Activated CD8-positive, alpha-beta memory T cell treated with anti-CD3 and anti-CD28 coated beads for 36 hours (primary cell): Measurements from ENCODE around the gene NSUN3. TPM values are rescaled to one million over a fixed set of nuclear protein-coding genes. Genes with fewer than 3 reads are reported as not detected.
"Not testable (repeated sequence)": the region's sequence is repeated elsewhere in the genome, so short reads cannot be mapped to it uniquely, and the experiment has no call there.

Experiments
- CTCF ChIA-PET: fragments of 350-600 bp; sonication (Branson Sonifier 250); formaldehyde crosslinking; loops from one replicate; lab custom pipeline; 2021; ENCODE audit warnings: antibody characterized with exemption; lab: Charles Lee
- POLR2A ChIA-PET: fragments of 350-600 bp; sonication (Branson Sonifier 250); formaldehyde crosslinking; loops from one replicate; lab custom pipeline; 2021; ENCODE audit warnings: antibody characterized with exemption; lab: Charles Lee
- total RNA-seq, 2 experiments: library from RNA; stranded (reverse); gene quantifications; one replicate each; pipeline ENCODE4 v1.2.3, GENCODE V29; 2021

Gene NSUN3
- 10 to 100 TPM; 13.2 to 14.0 TPM for total RNA-seq

DNA sequence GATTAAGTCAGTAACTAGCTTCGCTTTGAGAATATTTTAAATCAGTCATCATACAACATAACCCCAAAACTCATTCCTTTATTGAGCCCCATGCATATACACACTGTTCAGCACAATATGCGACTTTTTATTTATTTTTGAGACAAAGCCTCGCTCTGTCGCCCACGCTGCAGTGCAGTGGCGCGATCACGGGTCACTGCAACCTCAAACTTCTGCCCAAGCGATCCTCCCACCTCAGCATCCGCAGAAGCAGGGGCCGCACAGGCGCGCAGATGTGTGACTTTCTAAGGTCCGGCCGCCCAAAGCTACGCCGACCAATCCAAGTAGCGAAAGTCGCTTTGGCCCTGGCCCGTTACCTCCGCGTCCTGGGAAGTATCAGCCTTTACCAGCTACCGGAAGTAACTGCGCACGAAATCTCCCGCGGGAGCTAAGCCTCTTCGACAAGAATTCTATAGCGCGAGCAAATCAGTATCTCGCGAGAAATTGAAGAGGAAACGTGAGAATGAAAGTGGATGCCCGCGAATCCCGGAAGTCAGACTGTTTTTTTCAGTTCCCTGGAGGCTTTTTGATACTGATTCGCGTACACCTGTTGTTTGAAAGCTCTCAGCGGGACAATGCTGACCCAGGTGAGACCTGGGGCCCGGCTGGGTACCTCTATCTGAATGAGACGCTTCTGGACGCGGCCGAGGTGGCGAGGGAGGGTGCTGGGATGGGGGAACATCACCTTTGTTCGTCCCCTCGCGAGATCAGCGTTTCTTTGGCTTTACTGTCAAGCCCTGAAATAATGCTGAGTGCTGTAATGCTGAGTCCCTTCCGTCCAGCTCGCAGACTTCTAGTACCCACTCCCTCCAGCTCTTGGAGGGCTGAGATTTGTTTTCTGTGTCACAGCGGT lies at the start of gene NSUN3, which contains the start of gene DHFR2:
Gene NSUN3, plus strand, starts transcription at position 549 of the 892 bp plus-strand sequence. Its CDS starts 66 bp downstream, at position 615.
Gene DHFR2, minus strand, starts transcription at position 404 of the 892 bp plus-strand sequence. CDS start 1,405 bp downstream, outside the sequence.
- POLR2A ChIA-PET: interaction anchor here (0.7 to 1.5 kb wide), 5 partner anchors 51 to 89 kb away, joined by 3 to 6 read pairs (median 3); partner anchors contain the start of genes ARL13B and PROS1

GRCh38 chr3:94015025-94015424 lies 47.8 kb upstream of the NSUN3 start:
- CTCF ChIA-PET: no interaction called here
- POLR2A ChIA-PET: no interaction called here

More for the DNA sequence above, at the start of gene NSUN3, which contains the start of gene DHFR2:
- CTCF ChIA-PET: interaction anchor here (0.5 to 1.4 kb wide), 5 partner anchors 12 to 105 kb away, joined by 3 to 4 read pairs (median 4); no protein-coding TSS in a partner anchor

DNA sequence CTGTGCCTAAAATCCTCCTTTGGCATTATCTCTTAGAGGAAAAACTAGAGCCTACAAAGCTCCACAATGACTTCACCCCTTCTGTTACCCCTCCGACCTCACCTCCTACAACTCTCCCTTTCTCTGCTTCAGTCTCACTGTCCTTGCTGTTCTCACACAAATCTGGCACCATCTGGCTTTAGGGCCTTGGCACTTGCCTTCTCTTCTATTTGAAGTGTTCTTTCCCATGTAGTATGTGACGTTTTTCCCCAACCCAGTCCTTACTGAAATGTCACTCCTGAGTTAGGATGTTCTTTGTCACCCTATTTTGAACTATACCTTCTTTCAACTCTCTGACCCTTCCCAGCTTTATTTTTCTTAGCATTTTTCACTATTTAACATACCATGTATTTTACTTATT lies 43.2 kb upstream of the NSUN3 start:
- ChIA-PET CTCF (no interaction called here), POLR2A (no interaction called here)

GRCh38 chr3:94020293-94020692 lies 42.6 kb upstream of the NSUN3 start:
- ChIA-PET POLR2A (no interaction called here), CTCF (no interaction called here)

GRCh38 chr3:94024385-94024784 lies 38.5 kb upstream of the NSUN3 start:
- ChIA-PET CTCF (no interaction called here), POLR2A (no interaction called here)

- POLR2A ChIA-PET: no interaction called here
- CTCF ChIA-PET: no interaction called here
These were observed 36.2 kb upstream of the NSUN3 start for GRCh38 chr3:94026623-94027022.

GRCh38 chr3:94028093-94028837 lies 34.6 kb upstream of the NSUN3 start, which contains the start of gene STX19:
Gene STX19, minus strand, starts transcription at chr3:94028597. Its CDS starts 13,328 bp downstream, at chr3:94015269.
- ChIA-PET CTCF (no interaction called here), POLR2A (no interaction called here)

DNA sequence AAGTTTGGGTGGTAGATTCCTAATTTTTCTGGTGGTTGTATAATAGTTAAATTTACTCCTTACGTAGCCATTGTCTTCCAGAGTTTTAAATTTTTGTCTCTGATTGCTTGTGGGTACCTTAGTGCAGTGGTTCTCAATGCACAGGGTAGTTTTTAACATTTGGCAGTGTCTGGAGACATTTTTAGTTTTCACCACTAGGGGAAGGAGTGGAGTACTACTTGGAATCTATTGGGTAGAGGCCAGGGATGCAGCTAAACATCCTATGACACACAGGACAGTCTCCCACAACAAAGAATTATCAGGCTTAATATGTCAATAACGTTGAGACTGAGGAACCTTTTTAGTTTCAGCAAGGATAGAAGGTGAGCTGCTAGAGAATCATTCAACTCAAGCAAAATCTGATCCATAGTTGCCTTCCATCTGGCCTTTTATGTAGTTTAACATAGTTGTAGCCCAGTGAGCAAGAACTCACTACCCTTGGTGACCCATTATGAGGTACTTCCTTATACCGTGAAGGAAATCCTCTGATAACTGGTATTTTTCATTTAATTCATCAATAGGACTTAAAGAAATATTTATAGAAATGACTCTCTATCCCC lies 25.9 kb upstream of the NSUN3 start:
- ChIA-PET CTCF (interaction anchor here (1.0 kb wide), 1 partner anchor 34 kb away, joined by 3 read pairs; no protein-coding TSS in a partner anchor), POLR2A (no interaction called here)

- ChIA-PET POLR2A (no interaction called here), CTCF (no interaction called here)
These were observed 19.6 kb upstream of the NSUN3 start for GRCh38 chr3:94043285-94043684.

DNA sequence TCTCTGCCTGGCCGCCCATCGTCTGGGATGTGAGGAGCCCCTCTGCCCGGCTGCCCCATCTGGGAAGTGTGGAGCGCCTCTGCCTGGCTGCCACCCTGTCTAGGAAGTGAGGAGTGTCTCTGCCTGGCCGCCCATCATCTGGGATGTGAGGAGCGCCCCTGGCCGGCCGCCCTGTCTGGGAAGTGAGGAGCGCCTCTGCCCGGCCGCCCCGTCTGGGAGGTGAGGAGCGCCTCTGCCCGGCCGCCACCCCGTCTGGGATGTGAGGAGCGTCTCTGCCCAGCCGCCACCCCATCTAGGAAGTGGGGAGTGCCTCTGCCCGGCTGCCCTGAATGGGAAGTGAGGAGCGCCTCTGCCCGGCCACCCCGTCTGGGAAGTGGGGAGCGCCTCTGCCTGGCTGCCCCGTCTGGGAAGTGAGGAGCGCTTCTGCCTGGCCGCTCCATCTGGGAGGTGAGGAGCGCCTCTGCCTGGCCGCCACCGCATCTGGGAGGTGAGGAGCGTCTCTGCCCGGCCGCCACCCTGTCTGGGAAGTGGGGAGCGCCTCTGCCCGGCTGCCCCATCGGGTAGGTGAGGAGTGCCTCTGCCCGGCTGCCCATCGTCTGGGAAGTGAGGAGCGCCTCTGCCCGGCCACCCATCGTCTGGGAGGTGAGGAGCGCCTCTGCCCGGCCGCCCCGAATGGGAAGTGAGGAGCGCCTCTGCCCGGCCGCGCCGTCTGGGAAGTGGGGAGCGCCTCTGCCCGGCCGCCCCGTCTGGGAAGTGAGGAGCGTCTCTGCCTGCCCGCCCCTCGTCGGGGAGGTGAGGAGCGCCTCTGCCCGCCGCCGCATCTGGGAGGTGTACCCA lies 18.5 kb upstream of the NSUN3 start:
- CTCF ChIA-PET, POLR2A ChIA-PET: not testable (repeated sequence)

GRCh38 chr3:94046533-94046932 lies 16.3 kb upstream of the NSUN3 start:
- CTCF ChIA-PET: no interaction called here
- POLR2A ChIA-PET: no interaction called here

GRCh38 chr3:94049267-94049666 lies 13.6 kb upstream of the NSUN3 start:
- CTCF ChIA-PET: no interaction called here
- POLR2A ChIA-PET: no interaction called here

DNA sequence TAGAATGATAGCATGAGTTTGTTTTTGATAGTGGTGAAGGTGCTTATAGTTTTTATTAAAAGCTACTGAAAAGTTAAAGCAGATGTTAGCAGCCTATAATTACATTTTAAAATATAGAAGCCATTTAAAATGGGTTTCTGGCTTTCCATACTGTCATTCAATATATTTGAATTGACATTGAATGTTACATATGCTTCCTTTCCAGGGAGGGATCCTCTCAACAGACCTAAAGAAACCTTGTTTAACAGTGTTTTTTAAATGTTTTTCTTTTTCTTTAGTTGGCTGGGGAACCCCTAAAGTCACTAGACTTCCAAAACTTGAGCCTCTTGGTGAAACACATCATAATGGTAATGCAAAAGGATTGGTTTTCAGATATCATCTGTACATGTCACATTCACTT lies 12.3 kb upstream of the NSUN3 start:
- ChIA-PET POLR2A (no interaction called here), CTCF (interaction anchor here (0.7 kb wide), 1 partner anchor 45 kb away, joined by 5 read pairs; no protein-coding TSS in a partner anchor)

- CTCF ChIA-PET: interaction anchor here (1.7 kb wide), 1 partner anchor 8 kb away, joined by 4 read pairs; no protein-coding TSS in a partner anchor
- POLR2A ChIA-PET: no interaction called here
These were observed 1.6 kb upstream of the NSUN3 start for GRCh38 chr3:94061297-94061696.

GRCh38 chr3:94063496-94064119 lies 747 bp downstream of the NSUN3 start:
- ChIA-PET CTCF (interaction anchor here (0.7 to 1.4 kb wide), 3 partner anchors 11 to 57 kb away, joined by 3 to 4 read pairs (median 3); no protein-coding TSS in a partner anchor), POLR2A (interaction anchor here (0.7 to 1.5 kb wide), 4 partner anchors 52 to 90 kb away, joined by 3 to 6 read pairs (median 4); partner anchors contain the start of gene PROS1)

GRCh38 chr3:94064243-94064860 lies 1.5 kb downstream of the NSUN3 start:
- POLR2A ChIA-PET: no interaction called here
- CTCF ChIA-PET: no interaction called here

GRCh38 chr3:94065122-94065521 lies 2.3 kb downstream of the NSUN3 start:
- ChIA-PET POLR2A (no interaction called here), CTCF (no interaction called here)
